HL-60/S4 (cell line): ENCODE results near the gene OLAH.

ENCODE experiments used
- in situ Hi-C: fragments of 300-500 bp; cut with MboI; formaldehyde crosslinking; loops from 2 replicates; pipeline ENCODE4 v1.14.3; 2022; ENCODE audit warnings: low sequenced_read_pairs

OLAH gene

DNA sequence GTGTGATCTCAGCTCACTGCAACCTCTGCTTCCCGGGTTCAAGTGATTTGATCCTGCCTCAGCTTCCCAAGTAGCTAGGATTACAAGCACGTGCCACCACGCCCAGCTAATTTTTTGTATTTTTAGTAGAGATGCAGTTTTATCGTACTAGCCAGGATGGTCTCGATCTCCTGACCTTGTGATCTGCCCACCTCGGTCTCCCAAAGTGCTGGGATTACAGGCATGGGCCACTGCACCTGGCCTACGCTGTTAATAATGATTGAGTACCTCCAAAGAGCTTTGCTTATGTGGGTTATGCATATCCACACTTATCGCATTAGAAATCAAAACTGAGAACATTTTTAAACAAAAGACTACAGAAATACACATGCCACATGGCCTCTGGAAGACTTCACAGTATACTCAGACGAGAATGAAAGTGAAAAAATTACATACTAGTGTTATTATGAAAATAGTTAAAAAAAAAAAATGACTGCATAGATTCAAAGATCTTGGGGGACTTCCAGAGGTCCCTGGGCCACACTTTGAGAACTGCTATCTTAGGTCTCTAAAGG lies 78.8 kb downstream of the OLAH start:
- in situ Hi-C loops, result no loop called here
